ENCODE data around the gene PIM1.
"Not testable (repeated sequence)": the region's sequence is repeated elsewhere in the genome, so short reads cannot be mapped to it uniquely, and the experiment has no call there.

DNA sequence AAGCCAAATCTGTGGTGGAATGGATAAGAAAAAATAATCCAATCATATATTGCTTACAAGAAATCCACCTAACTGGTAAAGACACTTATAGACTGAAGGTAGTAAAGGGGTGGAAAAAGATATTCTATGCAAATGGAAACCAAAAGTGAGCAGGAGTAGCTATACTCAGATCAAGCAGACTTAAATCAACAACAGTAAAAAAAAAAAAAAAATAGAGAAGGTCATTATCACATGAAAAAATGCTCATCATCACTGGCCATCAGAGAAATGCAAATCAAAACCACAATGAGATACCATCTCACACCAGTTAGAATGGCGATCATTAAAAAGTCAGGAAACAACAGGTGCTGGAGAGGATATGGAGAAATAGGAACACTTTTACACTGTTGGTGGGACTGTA is 24.9 kb downstream of the PIM1 start:
- TF ChIP-seq, protein P1, sequence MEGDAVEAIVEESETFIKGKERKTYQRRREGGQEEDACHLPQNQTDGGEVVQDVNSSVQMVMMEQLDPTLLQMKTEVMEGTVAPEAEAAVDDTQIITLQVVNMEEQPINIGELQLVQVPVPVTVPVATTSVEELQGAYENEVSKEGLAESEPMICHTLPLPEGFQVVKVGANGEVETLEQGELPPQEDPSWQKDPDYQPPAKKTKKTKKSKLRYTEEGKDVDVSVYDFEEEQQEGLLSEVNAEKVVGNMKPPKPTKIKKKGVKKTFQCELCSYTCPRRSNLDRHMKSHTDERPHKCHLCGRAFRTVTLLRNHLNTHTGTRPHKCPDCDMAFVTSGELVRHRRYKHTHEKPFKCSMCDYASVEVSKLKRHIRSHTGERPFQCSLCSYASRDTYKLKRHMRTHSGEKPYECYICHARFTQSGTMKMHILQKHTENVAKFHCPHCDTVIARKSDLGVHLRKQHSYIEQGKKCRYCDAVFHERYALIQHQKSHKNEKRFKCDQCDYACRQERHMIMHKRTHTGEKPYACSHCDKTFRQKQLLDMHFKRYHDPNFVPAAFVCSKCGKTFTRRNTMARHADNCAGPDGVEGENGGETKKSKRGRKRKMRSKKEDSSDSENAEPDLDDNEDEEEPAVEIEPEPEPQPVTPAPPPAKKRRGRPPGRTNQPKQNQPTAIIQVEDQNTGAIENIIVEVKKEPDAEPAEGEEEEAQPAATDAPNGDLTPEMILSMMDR (conservative IDR thresholded peaks at IDR 0.05; ENCODE audit: low read length), result not testable (repeated sequence)
- not testable (repeated sequence) for TF ChIP-seq EZH2phosphoT487 (IDR thresholded peaks at IDR 0.05; ENCODE audit: borderline replicate concordance, low read depth, low read length)
